HG02642 (cell line): Measurements from ENCODE around the gene SLC30A1.
"Not testable (repeated sequence)": the region's sequence is repeated elsewhere in the genome, so short reads cannot be mapped to it uniquely, and the experiment has no call there.

ENCODE experiments used
- ATAC-seq: cut with Tn5 transposase; IDR thresholded peaks from one replicate; pipeline ENCODE4 v1.9.1; 2021; ENCODE audit warnings: mild to moderate bottlenecking; ENCODE audit not compliant: unreplicated experiment, poor library complexity

Gene SLC30A1

DNA sequence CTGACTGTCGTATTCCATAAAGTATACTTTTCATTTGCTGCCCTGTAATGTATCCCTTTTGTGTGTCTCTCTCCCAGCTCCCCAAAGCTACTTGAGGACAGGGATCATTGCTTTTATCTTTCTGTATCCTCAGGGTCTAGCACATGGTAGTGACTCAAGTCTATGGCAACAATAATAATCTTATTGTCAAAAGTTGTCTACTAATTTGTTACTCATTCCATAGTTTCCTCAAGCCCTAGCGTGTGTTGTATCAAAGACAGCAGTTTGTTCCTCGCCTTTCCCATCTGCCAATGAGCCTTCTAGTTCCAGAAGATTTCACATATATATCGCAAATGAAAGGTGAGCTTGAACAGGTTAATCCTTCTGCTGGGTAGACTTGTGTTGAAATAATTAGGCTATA, 9.8 kb upstream of the SLC30A1 start:
- ATAC-seq: no peak

DNA sequence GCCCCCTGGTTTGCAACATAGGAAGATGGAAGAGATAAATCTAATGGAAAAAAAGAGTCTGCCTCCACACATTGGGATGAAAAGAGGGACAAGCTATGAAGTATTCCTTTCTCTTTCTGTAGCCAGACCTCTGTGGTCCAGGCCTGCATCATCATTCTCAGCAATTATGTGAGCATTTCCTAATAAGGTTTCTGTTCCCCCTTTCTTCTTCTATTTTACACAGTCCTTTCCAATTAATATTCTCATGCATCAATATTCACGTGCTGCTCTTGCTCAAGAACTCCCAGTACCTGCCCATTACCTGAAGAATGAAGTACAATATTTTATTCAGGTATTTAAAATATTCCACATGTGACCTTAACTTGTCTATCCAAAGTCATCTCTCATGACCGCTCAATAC, 8.2 kb upstream of the SLC30A1 start:
- ATAC-seq: no peak

DNA sequence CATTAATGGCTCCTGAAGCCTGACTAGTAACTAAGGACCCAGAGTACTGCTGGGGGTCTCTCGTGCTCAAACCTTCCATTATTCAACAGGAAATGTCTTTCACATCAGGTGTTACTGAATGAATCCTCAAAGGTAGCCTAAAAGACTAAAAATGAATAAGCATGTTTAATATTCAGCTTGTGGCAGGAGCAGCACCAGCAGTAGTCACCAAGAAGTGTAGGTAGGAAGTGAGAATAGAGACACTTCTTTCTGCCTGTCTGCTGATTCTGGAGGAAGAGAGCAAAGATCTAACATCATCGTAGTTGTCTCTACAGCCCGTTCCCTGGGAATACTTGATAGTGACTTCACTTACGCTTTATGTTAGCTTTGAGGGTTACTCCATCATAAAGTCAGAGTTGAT, 7.6 kb upstream of the SLC30A1 start:
- no peak for ATAC-seq

DNA sequence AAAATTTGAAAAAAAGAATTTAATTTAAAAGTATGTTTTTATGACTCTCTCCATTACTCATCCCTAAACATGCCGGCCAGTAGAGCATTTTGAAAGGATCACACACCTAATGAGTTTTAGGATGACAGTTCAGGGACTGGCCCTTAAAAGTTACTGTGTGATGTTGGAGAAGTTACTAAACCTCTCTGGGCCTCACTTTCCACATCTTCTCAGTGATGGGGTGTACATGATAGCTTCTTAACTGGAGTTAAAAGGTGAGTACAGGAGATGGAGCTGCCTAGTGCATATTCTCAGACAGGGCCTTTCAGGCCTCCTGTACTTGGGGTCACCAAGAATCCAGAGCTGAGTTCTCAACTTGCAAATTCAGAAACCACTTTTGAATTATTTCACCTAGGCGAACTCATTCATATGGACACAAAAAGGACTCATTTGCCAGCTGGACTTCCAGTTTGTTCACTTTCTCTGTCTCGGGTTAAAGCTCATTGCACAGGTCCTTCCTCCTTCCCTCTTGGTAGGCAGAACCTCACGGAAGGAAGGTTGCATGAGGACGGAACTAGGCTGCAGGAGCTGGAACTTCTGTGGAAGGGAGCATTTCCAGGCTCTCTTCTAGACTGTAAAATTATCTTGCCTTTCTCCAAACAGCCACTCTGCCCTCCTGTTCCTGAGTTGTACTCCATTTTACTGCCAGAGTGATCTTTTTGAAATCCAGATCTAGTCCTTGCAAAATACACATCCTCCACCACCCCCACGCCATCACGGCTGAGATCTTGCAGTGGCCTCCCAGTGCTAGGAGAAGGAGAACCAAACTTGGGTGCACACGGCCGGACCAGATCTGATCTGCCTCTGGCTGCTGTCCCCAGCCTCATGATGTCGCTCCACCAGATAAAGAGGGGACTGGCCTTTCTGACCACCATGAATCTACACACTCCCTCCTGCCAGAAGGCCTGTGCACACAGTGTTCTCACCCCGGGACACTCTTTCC, 4.3 kb upstream of the SLC30A1 start:
- ATAC-seq: no peak

DNA sequence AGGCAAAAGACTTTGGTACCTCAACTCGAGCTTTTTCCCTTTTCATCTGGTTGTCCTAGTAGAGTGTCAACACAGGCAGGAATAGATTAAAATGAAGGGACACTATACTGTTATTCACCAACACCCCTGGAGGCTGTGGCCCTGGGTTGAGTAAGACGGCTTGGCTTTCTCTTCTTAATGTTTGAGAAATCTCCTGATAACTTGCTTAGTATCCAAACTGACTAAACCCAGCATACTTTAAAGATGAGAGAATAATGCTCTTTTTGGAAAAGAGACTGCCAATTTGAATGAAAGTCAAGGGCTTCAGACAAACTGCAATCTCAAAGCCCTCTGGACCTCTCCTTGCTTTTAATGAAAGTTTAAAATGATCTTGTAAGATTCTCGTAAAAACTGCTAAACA, 2.6 kb upstream of the SLC30A1 start:
- ATAC-seq: no peak

DNA sequence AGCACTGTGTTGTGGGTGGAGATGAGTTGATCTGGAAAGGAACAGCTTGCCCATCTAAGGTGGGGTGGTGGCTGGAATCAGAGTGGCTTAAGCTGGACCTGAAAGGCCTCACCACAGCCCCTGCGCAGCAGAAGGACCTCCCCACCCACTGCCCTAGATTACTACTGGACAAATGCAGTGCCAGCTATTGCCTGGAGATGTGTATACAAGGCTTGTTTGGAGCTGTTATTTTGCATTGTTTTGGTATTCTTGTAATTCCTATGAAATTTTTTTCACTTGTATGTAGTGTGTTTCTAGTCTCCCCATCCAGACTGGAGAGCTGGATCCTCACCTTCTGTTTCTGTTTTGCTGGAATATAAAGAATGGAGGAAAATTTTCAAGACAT, 1.3 kb upstream of the SLC30A1 start:
- no peak for ATAC-seq

DNA sequence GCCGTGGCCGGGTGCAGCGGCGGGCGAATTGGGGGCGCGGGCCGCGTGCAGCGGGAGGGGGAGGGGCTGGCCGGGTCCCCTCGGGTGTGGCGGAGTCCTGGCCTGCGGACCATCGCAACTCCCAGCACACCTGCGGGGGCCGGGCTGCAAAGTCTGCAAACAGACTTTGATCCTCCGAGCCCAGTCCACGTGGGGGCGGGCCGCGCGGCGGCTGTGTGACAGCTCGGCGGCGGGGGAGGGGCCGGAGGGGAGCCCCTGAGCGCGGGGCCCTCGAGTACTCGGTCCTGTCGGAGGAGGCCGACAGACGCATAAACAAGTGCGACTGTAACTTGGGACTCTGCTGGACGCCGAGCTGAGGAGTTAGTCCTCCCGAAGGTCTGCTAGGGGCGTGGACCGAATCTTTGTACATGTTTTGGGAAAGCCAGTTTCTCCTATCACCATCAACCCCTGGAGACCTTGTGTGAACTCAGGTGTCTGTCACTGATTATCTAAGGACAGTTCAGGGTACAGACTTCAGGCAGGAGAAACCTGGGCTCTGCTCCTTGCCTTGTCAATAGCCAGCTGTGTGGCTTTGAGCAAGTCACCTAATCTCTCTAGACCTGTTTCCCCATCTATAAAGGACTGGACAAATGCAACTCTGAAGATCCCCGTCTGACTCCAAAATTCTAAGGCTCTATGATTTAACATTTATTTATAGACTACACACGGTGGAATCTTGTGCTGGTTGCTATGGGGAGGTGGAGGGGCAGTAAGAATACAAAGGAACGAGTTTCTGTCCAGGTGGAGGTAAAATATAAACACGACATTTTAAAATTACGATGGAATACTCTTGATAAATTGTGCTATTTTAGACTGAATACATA, 710 bp upstream of the SLC30A1 start:
- peak; percentile 42 for ATAC-seq

DNA sequence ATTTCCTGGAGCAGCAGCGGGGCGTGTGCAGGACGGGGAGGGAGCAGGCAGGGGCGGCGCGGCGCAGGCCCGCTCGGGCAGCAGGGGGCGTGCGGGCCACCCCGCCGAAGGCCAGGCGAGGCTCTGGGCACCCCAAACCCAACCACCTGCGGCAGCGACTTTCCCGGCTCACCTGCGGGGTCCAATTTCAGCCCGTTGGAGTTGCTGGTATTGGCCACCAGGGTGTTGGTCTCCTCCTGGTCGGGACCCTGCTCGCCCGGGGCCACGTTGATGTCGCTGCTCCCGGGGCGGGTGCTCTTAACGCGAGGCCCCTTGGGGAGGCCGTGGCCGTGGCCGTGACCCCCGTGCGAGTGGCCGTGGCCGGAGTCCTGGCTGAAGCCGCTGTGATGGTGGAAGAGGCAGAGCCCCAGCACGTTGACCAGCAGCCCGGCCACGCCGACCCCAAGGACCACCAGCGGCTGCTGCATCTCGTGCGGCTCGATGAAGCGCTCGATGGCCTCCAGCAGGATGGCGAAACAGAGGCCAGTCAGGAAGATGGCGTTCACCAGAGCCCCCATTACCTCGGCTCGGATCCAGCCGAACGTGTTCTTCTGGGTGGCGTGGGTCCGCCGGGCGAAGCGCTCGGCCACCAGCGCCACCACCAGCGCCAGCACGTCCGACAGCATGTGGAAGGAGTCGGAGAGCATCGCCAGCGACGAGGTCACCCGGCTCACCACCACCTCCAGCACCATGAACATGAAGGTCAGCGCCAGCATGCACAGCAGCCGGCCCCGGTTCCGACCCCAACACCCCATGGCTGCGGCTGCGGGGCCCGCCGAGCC, 932 bp downstream of the SLC30A1 start:
- ATAC-seq: peak; percentile 46

DNA sequence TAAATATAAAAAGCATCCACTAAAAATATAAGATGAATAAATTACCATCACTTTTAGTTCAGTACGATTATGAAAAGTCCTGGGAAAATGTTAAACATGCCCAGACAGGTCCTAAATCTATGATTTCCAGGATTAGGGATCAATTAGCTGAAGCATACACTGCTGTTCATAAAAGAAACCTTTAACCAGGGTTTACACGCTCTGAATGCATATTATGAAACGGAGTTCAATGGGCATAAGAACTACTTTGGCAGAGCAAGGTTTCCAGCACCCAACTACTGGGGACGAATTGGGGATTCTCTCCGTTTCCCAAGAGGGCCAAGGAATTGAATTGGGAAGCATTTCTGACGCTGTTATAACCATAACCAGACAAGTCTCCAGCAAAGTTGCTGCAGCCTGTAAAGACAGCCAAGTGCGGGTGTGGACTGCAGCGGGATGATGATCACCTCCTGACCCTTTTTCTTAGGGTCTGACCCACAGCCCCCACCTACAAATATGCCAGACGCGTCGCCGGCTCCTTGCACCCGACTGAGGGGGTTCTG, 1.6 kb downstream of the SLC30A1 start:
- no peak for ATAC-seq

DNA sequence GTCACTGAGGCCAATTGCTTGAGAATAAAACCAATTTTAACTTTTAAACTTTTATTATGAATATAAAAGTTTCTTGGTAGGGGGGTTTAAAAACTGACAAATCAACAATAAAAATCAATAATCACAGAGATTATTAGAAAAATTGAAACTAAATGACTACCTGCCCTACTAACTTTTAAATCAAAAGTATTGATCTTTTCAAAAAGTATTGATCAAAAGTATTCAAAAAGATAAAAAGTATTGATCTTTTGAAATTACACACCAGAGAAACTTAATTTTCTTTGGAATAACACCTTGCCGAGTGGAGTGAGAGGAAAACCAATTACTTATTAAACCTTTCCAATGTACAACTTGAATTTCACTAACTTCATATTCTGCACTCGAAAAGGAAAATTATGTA, 2.2 kb downstream of the SLC30A1 start:
- ATAC-seq: no peak

DNA sequence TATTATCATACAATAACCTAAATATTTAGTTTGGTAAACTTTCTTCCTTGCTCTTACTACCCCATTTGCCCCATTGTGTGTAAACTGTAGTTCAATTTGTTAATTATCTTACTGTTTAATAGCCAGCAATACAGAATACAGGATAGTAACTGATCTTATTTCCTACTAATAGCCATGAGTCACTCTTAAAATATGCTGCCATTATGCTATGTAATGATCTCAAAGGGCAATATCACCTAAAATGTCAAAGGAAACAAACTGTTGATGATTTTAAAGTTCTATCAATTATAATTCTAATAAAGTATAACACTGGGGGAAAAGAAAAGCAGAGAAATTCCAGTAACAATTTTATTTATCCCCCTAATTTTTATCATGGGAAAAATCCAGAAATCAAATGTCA, 4.3 kb downstream of the SLC30A1 start:
- ATAC-seq: no peak

DNA sequence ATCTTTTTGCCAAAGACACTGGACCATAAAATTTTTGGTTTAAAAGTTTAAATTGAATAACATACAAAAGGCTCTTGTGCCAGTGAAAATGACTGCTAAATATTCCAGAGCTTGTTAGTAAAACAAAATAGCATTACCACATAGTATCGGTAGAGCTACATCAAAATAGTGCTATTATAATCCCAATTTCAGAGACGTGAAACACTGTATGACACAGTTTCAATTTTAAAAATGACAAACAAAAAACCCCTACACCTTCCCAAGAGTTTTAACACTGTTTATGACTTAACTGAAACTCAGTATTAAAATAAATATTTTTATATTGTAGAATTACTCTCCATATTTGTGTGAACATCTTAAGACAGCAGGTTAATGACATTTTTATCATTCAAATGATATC, 7.0 kb downstream of the SLC30A1 start:
- ATAC-seq: no peak

DNA sequence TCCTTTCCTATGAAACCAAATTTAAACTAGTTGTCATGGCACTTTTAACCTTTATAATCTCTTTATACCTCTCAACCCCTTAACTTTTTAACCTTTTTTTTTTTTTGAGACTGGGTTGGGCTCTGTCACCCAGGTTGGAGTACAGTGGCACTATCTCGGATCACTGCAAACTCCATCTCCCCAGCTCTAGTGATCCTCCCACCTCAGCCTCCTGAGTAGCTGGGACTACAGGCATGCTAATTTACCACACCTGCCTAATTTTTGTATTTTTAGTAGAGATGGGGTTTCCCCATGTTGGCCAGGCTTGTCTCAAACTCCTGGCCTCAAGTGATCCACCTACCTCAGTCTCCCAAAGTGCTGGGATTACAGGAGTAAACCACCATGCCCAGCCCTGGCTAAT, 8.6 kb downstream of the SLC30A1 start:
- ATAC-seq: not testable (repeated sequence)

DNA sequence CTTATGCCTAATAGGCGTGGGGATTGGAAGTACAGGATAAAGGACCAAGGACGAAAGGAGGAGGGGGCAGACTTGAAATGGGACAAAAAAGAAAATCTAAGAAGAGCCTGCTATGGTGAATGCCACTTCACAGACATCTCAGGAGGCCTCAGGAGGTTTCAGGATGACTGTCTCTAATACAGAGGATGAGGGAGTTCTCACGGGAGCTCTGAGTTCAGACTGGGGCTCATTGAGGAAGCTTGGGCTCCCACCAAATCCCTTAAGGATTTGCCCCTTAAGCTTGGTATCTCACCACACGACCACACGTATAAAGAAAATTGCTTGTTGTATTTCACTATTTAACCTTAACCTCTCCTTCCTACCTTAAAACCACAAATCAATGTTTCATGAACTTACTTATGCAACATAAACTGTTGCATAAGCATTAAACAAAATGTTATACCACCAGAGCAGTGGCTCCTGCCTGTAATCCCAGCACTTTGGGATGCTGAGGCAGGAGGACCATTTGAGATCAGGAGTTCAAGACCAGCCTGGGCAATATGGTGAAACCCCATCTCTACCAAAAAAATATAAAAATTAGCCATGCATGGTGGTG, 12.4 kb downstream of the SLC30A1 start:
- peak; percentile 87 for ATAC-seq

DNA sequence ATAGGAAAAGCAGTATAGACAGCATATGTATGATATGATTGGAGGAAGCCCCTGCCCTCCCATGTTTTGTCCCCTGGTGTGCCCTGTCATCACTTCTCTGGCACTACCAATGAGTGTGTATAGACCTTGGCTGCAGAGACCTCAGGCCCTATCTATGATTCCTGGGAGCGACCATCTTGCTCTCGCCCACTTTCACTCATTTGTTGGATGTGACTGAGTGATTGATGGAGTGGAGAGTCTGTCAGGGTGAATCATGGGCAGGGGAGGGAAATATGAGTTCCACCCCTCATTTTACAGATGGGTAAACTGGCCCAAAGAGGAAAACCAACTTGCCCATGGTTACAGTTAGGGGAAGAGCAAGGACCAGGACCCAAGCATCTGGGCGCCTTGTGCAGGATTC, 14.9 kb downstream of the SLC30A1 start:
- ATAC-seq: no peak

DNA sequence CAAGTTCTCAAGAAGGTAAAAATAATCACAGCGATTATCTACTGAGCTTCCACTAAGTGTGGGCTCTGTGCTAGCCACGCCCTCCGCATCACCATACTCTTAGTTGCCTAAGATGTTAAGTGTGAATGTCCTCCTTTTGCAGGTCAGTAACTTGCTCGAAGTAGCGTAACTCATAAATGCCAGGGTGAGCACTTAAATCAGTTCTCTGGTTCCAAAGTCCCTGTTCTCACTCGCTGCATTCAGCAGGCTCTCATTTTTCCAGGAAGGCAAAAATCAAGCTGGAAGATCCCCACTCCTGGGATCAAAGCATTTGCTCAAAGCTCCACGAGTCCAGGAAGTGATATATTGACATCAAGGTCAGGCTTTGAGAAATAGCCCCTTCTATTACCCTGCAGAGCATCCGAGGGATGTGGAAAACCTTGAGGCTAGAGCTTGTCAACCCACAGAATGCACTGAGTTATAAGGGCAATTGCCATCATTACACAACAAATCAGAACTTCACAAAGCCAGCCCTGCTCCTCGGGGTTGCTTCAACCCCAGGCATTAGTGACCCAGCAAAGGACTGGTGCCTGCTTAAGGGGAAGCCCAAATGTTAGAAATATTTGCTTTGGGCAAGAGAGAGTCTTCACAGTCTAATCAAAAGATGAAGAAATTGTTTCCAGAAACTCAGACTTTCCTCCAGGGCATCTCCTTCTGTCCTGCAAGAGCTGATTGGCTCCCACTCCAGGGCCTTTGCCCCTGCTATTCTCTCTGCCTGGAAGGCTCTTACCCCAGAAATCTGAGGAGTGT, 19.5 kb downstream of the SLC30A1 start:
- no peak for ATAC-seq

DNA sequence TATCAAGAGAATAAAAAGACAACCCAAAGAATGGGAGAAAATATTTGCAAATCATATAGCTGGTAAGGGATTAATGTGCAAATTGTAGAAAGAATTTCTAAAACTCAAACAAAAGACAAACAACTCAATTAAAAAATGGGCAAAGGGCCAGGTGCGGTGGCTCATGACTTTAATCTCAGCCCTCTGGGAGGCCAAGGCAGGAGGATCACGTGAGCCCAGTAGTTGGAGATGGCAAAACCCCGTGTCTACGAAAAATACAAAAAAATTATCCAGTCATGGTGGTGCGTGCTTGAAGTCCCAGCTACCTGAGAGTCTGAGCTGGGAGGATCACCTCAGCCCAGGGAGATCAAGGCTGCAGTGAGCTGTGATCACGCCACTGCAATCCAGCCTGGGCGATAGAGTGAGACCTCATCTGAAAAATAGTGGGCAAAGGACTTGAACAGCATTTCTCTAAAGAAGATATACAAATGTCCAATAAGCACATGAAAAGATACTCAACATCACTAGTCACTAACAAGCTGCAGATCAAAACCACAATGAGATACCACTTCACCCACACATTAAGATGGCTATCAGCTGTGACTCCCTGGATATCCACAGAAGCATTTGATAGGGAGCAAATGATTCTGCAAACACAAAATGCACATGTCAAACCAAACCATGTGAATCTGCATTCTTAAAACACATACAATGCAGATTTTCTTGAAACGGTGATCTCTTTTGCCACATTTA, 20.9 kb downstream of the SLC30A1 start:
- no peak for ATAC-seq

DNA sequence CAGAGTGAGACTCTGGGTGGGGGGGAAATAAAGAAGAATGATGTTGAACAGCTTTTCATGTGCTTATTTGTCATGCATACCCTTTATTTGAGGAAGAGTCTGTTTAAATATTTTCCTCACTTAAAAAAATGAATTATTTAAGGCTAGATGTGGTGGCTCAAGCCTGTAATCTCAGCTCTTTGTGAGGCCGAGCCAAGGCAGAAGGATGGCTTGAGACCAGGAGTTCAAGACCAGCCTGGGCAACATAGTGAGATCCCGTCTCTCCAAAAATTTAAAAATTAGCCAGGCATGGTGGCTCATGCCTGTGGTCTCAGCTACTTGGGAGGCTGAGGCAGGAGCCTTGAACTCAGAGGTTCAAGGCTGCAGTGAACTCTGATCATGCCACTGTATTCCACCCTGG, 25.4 kb downstream of the SLC30A1 start:
- ATAC-seq: no peak
